SK-N-MC (cell line): ENCODE results near the gene ZNF497.

Experiments used
- DNase-seq: peaks from one replicate; pipeline ENCODE4 v3.0.0-alpha.2; 2011; ENCODE audit warnings: low read depth, low spot score
- H3K27ac ChIP-seq: fragments of 200-600 bp; sonication (generic); 2 replicates; pipeline ENCODE4 v1.5.1; 2016; ENCODE audit warnings: mixed run types
- H3K36me3 ChIP-seq: fragments of 200-600 bp; sonication (generic); 2 replicates; pipeline ENCODE4 v1.6.1; 2017; ENCODE audit warnings: antibody characterized with exemption, low read length, mixed read lengths; ENCODE audit not compliant: insufficient read depth
- H3K4me3 ChIP-seq: fragments of 200-600 bp; sonication (generic); 2 replicates; pipeline ENCODE4 v1.5.1; 2016
- H3K9ac ChIP-seq: fragments of 200-600 bp; sonication (generic); 2 replicates; pipeline ENCODE4 v1.8.0; 2017; ENCODE audit warnings: mixed run types, mixed read lengths; ENCODE audit not compliant: insufficient read length
- H3K9me3 ChIP-seq: fragments of 200-600 bp; sonication (generic); 2 replicates; pipeline ENCODE4 v1.6.1; 2017; ENCODE audit warnings: low read depth, mild to moderate bottlenecking, antibody characterized with exemption, low read length, moderate library complexity, mixed read lengths
- EZH2 ChIP-seq: fragments of 200-600 bp; sonication (generic); IDR thresholded peaks from one replicate; pipeline ENCODE4 v1.6.1; 2017; ENCODE audit warnings: antibody characterized with exemption
- FOXP2 ChIP-seq: optimal IDR thresholded peaks from 2 replicates; pipeline ENCODE3; 2011; ENCODE audit warnings: mild to moderate bottlenecking, moderate library complexity; ENCODE audit not compliant: insufficient read depth; ENCODE audit errors: extremely low read length, control extremely low read depth
- POLR2AphosphoS5 ChIP-seq: IDR thresholded peaks from 2 replicates; pipeline ENCODE4 v1.6.1; 2012; ENCODE audit warnings: mild to moderate bottlenecking, low read depth, low read length, borderline replicate concordance

Gene ZNF497

DNA sequence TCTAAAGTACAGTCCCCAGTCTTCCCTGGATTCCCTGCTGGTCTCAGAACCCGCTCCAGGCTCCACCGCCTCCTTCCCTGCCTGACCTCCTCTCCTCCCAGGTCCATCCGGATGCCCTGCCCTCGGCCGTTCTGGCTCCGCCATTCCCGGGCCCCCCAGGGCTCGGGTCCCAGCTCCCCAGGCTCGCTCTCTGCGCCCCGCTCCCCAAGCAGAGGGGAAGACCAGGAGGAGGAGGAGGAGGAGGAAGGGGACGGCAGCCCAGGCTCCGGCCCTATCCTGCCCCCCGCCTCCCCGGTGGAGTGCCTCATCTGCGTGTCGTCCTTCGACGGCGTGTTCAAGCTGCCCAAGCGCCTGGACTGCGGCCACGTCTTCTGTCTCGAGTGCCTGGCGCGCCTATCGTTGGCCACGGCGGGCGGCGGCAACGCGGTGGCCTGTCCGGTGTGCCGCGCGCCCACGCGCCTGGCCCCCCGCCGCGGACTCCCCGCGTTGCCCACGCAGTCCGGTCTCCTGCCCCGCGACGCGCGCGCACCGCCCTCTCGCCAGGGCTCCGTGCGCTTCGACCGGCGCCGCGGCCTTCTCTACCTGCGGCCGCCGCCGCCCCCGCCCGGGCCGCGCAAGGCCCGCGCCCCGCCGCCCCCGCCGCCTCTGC, 33.6 kb upstream of the ZNF497 start:
- Histone ChIP-seq H3K9ac (no peak overlapping the region), H3K36me3 (peaks cover 41% of the 10 kb centered on the region), H3K9me3 (no peaks in the 10 kb centered on the region), H3K27ac (no peak overlapping the region), H3K4me3 (no peak overlapping the region)
- no peak for DNase-seq
- TF ChIP-seq FOXP2, result no peak
- TF ChIP-seq EZH2, result no peak
- TF ChIP-seq POLR2AphosphoS5, result no peak

DNA sequence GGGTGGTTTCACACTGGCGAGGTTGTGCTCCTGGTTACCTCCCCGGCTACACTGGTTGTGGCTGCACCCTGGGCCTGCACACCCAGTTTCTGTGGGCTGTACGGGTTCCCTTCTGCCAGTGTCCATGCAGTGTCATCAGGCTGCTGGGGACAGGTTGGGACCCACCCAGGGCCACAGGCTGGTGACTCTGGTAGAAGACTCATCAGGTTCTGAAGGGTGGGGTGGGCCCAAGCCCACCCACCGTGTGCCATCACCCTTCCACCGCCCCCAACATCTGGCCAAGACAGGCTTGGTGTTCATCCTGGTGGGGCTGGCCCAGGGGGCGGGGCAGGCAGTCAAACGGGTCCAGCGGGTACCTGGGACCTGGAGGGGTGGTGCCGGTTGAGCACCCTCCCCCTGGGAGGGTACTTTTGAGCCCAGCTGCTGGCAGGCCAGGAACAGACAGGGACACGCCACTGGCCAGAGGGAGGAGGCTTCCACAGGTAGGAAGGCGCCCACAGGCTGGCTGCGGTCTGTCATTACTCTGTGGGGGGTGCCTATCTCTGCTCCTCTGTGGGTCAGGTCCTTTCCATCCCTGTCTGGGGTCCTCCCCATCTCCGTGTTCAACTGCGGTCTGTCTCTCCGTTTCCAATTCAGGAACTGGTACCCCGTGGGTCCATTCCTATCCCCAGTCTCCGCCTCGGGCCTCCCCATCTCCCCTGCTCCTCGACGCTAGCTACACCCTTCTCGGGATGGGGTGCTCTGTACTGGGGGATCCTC, 32.8 kb upstream of the ZNF497 start, which contains the start of gene RNF225:
TSS of gene RNF225 (plus strand) at position 437 of the 759 bp plus-strand sequence. CDS start 434 bp downstream, outside the sequence.
- H3K27ac ChIP-seq, result no peak within 1 kb of the TSS

DNA sequence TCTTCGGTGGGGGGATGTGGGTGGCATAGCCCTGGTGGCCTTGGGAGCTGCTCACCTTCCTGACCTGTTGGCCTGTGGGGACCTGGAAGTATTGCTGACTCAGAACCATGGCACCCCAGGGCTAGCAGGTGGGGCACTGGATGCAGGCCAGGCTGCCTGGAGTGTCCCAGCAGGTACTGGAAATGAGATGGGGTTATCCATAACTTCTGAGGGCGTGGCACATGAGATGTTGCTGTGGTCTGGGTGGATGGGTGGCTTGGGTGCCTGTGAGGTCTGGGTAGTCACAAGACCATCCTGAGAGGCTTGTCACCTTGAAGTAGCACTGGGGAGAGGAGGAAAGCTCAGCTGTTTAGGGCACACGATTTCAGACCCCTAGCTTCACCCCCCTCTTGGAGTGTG, 32.3 kb upstream of the ZNF497 start:
- H3K36me3 ChIP-seq, result peaks cover 53% of the 10 kb centered on the region
- no peak overlapping the region for H3K27ac ChIP-seq
- no peak for TF ChIP-seq POLR2AphosphoS5
- TF ChIP-seq EZH2, result no peak
- no peak for TF ChIP-seq FOXP2

More for the DNA sequence above, 32.8 kb upstream of the ZNF497 start, which contains the start of gene RNF225:
- H3K9me3 ChIP-seq, result no peaks in the 10 kb centered on the region
- TF ChIP-seq POLR2AphosphoS5 (peak; percentile 79), FOXP2 (no peak)
- H3K4me3 ChIP-seq, result no peak within 1 kb of the TSS
- no peak for DNase-seq
- peaks cover 48% of the 10 kb centered on the region for H3K36me3 ChIP-seq
- H3K9ac ChIP-seq, result no peak within 1 kb of the TSS

DNA sequence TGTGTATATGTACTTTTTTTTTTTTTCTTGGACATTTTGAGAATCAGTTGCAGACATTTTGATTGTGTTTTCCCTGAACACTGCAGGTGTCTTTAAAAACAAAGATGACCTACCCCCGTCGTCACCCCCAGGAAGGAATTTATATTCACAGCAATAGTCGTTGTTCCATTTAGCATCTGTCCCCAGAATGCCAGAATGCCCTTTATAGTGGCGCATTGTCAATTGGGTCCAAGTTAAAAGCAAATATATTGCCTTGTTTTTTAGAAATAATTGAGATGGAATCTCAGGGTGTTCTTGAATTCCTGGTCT, 31.1 kb upstream of the ZNF497 start:
- Histone ChIP-seq H3K4me3 (no peak overlapping the region), H3K9me3 (no peaks in the 10 kb centered on the region), H3K36me3 (peaks cover 62% of the 10 kb centered on the region), H3K27ac (no peak overlapping the region), H3K9ac (no peak overlapping the region)
- TF ChIP-seq EZH2, result no peak
- TF ChIP-seq FOXP2, result no peak
- 0 out of 2 replicates have a peak, but pooled peaks have one; percentile 3 for TF ChIP-seq POLR2AphosphoS5
- DNase-seq, result no peak

More for the DNA sequence above, 32.3 kb upstream of the ZNF497 start:
- no peak overlapping the region for H3K4me3 ChIP-seq
- H3K9ac ChIP-seq, result no peak overlapping the region
- no peaks in the 10 kb centered on the region for H3K9me3 ChIP-seq
- DNase-seq, result no peak

DNA sequence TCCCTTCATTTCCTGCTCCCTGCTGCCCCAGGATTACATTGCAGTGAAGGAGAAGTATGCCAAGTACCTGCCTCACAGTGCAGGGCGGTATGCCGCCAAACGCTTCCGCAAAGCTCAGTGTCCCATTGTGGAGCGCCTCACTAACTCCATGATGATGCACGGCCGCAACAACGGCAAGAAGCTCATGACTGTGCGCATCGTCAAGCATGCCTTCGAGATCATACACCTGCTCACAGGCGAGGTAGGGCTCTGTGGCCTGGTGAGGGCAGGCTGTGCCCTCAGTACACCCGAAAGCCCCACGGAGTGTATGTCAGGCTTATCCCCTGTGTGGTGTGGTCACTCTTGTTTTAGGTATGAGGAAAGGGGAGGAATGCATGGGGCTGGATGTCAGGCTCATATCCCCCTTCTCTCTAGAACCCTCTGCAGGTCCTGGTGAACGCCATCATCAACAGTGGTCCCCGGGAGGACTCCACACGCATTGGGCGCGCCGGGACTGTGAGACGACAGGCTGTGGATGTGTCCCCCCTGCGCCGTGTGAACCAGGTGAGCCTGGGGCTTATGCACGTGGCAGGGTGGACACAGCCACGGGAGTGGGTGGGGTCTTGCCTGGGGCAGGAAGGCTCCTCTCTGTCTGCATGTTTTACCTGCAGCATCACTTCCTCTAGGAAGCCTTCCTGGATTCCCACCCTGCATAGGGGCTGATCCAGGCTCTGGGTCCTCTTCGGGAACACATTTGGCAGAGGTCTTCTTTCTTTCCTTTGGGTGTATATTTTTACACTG, 30.6 kb upstream of the ZNF497 start:
- Histone ChIP-seq H3K9me3 (no peaks in the 10 kb centered on the region), H3K4me3 (no peak overlapping the region), H3K9ac (no peak overlapping the region), H3K27ac (no peak overlapping the region), H3K36me3 (peaks cover 68% of the 10 kb centered on the region)
- TF ChIP-seq FOXP2 (no peak), POLR2AphosphoS5 (no peak), EZH2 (no peak)
- DNase-seq, result no peak

DNA sequence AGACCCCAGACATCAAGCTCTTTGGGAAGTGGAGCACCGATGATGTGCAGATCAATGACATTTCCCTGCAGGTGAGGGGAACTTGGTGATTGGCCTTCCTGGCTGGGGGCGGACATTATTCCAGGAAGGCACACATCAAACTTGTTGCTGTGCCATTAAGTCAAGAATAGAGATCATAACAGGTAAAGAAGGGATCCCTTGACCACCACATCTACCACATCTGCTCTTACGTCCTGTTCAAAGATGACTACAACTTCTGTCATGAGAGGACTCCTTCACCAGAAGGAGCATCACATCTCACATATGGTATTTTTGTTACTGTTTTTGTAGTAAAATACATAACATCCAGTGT, 25.6 kb upstream of the ZNF497 start:
- H3K36me3 ChIP-seq, result peaks cover 52% of the 10 kb centered on the region
- H3K4me3 ChIP-seq, result peak overlapping the region; percentile 79
- no peak for DNase-seq
- no peak overlapping the region for H3K27ac ChIP-seq
- H3K9me3 ChIP-seq, result no peaks in the 10 kb centered on the region
- TF ChIP-seq POLR2AphosphoS5, result no peak
- no peak for TF ChIP-seq FOXP2
- peak overlapping the region; percentile 87 for H3K9ac ChIP-seq

DNA sequence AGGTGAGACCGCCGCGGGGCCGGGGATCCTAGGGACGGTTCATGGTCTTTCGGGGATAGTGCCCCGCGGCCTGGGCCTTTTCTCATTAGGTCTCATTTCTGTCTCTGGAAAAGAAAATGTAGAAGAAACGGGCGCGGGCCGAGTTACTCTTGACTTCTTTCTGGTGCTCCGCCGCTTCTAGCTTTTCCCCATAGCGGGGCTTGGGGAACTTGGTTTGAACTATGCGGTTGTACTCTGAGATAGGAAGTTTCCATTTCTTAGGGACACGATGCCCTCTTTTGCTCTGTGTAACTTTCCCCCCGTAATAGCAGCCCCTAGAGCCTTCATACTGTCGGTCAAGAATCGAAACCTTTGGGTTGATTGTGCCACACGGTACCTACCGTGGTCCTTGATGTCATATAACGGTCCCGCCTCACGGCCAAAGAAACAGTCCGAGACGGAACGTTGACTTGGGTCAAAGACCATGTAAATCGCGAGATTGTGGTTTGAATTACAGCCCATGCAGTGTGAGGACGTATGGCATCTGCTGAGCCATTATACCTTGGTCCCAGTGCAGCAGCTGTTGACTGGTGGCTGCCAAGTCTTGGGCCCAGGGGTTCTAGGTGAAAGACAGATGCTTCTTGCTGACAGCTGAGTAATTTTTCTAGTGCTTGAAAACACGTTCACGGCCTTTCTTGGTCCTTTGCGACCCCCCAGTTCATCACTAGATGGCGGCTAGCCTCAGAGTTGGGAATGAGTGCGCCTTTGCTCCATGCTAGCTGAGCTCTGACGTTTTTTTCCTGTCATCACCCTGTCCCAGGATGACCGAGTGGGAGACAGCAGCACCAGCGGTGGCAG, 25.0 kb upstream of the ZNF497 start:
- DNase-seq, result no peak
- Histone ChIP-seq H3K4me3 (peak overlapping the region; percentile 79), H3K9me3 (no peaks in the 10 kb centered on the region), H3K9ac (peak overlapping the region; percentile 87), H3K36me3 (peaks cover 46% of the 10 kb centered on the region), H3K27ac (peak overlapping the region; percentile 16)
- TF ChIP-seq POLR2AphosphoS5, result no peak
- TF ChIP-seq FOXP2, result no peak
- no peak for TF ChIP-seq EZH2
